Hematopoietic multipotent progenitor cell treated with erythropoietin and hydrocortisone succinate and interleukin-3 and kit ligand, for 8 days (in vitro differentiated cells): ENCODE measurements around the gene SDHAF4.
"Not testable (repeated sequence)": the region's sequence is repeated elsewhere in the genome, so short reads cannot be mapped to it uniquely, and the experiment has no call there.

Experiments used
- DNase-seq: peaks from one replicate; pipeline ENCODE4 v3.0.0-alpha.2; 2015

Gene SDHAF4

DNA sequence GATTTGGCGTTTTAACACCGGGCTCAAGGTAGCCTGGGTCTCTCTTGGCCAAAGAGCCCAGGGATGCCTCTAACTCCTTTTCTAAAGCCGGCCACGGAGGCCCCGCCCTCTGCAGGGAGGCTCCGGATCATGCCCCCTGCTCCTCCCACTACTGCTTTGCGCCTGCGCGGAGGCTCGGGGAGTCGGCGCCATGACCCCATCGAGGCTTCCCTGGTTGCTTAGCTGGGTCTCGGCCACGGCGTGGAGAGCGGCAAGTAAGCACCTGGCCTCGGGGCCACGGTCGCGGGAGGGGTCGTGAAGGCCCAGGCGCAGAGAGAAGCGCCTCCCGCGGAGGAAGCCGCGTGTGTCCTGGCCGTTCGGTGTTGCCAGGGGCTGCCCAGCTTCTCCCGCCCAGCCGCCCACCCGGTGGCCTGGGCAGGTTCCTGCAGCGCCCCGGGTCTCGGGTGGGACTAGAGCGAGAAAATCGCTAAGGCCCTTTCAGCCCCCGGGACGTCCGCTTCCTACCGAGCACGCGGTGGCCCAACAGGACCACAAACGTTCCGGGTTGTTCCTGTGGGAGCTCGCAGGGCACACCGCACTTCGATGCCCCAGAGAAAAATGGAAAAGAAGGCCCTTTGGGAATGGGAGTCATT lies at the start of gene SDHAF4:
SDHAF4 (plus strand) TSS at position 180 of the 632 bp plus-strand sequence; CDS start at position 191, 11 bp downstream.
- peak; percentile 93 for DNase-seq

DNA sequence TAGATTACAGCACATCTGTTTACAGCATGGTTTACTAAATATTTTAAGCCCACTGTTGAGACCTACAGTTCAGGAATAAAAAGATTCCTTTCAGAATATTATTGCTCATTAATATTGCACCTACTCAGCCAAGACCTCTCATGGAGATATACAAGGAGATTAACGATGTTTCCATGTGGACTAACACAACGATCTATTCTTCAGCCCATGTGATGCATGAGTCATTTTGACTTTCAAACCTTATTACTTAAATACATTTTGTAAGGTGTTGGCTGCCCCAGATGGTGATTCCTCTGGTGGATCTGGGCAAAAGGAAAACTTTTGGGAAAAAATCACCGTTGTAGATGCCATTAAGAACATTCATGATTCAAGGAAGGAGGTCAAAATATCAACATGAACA lies 48.0 kb upstream of the SDHAF4 start:
- DNase-seq: no peak

DNA sequence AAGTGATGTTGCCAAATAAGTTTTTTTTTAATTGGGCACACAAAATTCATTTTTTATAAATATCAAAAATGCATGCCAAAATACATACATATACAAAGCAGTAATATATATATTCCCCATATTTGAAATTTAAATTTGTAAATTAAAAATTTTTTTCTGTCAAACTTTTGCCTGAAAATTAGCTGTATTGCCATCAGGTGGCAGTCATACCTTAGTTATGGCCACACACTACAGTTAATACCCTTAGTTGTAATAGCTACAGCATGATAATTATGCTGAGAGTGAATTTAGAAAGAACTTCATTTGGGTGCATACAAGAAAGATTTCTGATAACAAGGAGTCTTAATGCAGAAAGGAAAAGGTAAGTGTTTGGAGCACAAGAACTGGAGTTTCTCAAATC lies 46.2 kb upstream of the SDHAF4 start:
- peak; percentile 38 for DNase-seq

DNA sequence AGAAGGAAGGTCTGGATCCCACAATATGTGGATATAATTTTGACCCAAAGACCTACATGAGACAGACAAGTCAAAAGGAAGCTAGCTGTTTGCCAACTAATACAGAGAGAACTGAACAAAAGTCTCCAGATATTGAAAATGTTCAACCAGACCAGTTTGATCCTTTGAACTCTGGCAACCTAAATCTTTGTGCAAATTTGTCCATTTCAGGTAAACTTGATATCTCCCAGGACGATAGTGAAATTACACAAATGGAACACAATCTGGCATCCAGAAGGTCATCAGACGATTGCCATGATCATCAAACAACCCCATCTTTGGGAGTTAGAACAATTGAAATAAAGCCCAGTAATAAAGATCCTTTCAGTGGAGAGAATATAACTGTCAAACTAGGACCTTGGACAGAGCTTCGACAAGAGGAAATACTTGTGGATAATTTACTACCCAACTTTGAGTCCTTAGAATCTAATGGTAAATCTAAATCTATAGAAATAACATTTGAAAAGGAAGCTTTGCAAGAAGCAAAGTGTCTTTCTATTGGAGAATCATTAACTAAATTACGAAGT lies 41.9 kb upstream of the SDHAF4 start:
- no peak for DNase-seq

DNA sequence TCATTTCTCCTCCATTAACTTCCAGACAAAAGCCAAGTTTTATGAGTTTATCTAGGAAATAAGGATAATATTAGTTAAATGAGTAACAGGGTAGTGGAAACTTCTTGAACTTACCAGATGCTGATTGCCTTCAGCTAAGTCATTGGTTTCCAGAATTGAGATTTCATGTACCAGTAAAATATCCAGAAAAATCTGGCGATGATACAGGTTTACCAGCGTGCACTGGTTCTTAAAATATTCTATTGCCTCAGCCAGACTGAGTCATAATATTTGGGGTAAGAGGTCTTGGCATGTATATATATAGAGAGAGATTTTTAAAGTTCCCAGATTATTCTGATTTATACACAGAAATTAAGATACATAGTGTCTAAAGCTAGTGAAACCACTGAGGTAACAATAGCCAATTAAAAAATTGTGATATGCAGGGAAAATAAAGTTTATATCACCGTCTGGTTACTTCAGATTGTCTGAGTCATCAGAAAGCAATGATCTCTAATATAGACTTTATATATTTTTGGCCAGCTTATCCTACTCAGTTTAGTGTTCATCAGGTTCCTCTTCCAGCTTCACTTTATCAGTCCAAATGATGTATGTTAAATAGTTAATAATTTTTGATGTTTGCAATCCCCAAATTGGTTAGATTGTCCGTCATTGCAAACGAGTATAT lies 39.5 kb upstream of the SDHAF4 start:
- DNase-seq: no peak

DNA sequence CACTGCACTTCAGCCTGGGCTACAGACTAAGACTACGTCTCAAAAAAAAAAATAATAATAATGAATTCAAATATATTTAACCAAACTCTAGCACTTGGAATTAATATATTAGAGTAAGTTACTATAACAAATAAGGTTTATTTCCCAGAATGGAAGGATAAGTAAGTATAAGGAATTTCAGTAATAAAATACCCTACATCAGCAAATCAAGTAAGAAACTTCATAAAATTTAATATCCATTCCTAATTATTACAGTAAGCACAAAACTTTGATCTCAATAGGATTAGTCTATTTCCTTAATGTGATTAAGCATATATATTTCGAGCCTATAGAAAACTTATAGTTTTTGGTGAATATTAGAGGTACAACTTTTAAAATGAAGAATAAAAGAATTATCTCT lies 36.7 kb upstream of the SDHAF4 start:
- DNase-seq: no peak

DNA sequence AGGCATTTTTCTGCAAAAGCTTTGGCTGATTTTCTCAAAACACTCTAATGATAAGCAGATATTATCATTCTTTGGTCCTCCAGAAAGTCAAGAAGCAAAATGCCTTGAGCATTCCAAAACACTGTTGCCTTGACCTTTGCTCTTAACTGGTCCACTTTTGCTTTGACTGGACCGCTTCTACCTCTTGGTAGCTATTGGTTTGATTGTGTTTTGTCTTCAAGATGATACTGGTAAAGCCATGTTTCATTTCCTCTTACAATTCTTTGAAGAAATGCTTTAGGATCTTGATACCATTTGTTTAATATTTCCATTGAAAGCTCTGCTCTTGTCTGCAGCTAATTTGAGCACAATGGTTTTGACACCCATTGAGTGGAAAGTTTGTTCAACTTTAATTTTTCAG lies 35.6 kb upstream of the SDHAF4 start:
- no peak for DNase-seq

DNA sequence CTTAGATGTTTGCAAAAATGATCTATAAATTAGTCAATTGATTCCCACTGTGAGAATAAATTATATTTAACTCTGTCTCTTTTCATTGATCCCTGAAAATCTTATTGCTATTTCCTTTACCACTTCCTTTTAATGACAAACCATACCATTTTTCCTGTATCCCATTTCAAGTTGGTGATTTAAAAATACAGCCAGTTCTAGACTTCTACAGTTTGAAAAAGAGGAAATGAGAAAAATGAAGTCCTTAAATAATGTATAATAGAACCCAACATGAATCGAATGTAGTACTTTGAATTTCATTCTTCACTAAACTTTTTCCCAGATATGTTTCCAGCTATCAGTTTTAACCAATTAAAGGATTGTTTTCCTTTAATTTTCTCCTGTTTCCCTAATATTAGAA lies 29.5 kb upstream of the SDHAF4 start:
- DNase-seq: no peak

DNA sequence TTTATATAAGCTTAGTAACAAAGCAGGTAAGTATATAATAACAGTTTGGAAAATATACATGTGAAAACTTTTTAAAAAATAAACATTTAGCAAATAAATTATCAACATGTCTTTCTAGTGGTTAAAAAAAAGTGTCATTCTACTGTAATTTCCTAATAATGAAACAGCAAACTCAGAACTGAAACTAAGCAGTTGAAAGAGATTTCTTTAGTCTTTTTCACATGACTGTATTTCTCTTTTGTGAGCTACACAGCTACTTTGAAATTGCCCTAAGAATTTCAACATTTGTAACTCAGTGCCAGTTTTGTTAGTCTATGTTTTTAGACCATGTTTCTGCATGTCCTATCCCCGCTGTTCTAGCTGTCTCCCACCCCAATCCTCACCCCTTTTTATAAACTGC lies 28.4 kb upstream of the SDHAF4 start:
- no peak for DNase-seq

DNA sequence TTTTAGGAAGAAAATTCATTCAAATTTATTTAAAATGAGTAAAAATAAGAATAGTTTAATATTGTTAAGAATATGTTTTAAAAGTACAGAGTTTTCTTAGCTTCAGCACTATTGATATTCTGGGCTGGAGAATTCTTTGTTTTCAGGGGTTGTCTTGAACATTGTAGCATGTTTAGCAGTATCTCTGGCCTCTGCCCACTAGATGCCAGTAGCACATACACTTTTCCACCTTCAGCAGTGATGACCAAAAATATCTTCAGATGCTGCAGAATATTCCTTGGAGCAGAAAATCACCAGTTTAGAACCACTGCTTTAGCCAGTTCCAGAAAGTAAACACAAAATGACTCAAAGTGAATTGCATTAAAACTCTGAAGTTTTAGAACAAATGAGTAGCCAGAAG lies 19.4 kb upstream of the SDHAF4 start:
- DNase-seq: peak; percentile 29

DNA sequence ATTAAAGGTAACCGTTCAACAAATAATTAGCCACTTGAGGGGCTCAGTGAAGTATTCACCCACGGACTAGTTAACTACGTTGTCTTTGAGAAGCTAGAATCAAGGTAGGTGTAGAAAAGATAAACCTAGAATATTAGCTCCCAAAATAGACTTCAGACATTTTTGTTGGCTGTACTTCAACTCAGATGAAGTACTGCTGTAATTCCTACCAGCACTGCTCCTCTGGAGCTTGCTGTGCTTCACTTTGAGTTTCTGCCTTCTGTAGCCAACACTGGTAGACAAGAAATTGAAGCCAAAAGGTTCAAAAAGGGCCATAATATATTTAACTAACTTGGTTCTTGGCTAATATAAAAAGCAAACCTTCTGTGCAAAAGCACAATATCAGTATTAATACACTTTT lies 18.8 kb upstream of the SDHAF4 start:
- no peak for DNase-seq

DNA sequence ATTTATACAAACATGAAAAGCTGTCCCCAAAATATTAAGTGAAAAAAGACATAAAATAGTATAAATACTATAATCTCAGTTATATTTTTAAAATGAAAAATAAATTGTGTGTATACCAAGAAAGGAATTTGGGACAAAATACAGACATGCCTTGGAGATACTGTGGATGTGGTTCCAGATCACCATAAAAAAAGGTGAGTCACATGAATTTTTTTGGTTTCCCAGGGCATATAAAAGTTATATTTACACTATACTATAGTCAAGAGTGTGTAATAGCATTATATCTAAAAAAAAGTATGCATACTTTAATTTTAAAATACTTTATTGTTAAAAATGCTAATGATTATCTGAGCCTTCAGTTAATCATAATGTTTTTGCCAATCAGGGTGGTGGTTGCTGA lies 17.4 kb upstream of the SDHAF4 start:
- no peak for DNase-seq

DNA sequence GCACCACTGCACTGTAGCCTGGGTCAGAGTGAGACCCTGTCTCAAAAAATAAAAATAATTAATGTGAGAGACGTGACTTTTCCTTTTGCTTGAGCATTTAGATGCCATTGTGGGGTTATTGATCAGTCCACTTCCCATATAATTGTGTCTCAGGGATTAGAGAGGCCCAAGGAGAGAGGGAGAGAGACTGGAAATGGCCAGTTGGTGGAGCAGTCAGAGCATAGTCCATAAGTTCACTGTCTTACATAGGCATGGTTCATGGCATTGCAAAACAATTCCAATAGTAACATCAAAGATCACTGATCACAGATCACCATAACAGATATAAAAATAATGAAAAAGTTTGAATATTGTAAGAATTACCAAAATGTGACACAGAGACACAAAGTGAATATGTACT lies 15.2 kb upstream of the SDHAF4 start:
- DNase-seq: no peak

DNA sequence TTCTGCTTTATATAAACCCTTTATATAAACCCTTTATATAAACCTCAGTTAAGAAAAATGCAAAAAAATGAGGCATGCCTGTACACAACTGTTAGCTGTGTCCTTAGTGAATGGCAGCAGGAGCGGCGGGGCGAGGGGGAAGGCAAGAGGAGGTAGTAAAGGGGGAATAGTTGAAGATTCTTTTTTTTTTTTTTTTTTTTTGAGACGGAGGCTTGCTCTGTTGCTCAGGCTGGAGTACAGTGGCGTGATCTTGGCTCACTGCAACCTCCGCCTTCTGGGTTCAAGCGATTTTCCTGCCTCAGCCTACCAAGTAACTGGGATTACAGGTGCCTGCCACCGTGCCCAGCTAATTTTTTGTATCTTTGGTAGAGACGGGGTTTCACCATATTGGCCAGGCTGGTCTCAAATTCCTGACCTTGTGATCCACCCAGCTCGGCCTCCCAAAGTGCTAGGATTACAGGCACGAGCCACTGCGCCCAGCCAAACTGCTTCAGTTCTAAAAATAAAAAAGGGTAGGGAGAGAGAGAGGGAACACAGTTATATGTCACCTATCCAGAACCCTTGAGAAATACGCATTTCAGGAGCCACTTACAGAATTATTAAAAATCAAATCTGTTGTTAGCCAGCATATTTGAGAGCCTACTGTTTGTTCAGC lies 14.3 kb upstream of the SDHAF4 start:
- DNase-seq: not testable (repeated sequence)

DNA sequence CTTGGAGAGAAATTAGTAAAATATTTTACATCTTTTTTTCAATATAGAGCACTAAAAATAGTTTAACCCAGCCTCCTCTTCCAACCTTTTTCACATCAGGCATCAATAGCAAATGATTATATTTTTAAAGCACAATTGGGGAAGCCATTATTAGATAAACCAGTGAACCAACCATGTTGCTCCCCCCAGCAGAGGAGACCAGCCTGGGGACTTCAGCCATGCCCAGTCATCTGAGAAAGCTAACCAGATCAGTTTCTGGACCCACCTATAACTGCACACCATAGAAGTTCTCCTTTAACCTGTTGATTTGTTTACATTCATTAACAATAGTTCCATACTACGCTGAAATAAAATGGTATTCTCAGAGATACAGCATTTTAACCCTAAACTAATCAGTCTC lies 13.8 kb upstream of the SDHAF4 start:
- DNase-seq: no peak

DNA sequence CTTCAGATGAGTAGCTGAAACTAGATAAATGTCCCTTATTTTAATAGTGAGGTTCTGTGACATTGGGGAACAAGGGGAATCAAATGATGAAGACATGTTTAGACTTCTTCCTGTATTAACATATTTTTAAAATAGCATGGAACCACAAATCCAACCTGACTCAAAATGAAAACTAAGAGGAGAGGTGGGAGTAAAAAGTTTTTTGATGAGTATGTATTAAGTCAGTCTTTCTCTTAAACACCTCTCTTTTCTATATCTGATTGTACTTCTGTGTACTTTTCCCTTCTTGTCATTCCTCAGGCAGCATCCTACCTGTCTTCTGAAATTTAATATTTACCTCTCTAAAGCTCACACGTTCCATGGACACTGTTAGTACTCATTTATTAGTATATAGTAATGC lies 8.7 kb upstream of the SDHAF4 start:
- DNase-seq: no peak

DNA sequence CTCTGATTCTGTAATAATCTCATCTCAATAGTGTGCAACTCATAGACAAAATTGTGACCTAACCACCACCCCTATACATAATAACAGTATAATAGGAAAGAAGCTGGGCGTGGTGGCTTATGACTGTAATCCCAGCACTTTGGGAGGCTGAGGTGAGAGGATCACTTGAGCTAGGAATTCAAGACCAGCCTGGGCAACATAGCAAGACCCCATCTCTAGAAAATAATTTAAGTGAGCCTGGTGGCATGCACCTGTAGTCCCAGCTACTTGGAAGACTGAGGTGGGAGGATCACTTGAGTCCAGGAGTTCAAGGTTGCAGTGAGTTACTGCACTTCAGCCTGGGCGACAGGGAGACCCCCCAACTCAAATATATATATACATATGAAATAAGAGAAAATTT lies 4.3 kb upstream of the SDHAF4 start:
- not testable (repeated sequence) for DNase-seq

DNA sequence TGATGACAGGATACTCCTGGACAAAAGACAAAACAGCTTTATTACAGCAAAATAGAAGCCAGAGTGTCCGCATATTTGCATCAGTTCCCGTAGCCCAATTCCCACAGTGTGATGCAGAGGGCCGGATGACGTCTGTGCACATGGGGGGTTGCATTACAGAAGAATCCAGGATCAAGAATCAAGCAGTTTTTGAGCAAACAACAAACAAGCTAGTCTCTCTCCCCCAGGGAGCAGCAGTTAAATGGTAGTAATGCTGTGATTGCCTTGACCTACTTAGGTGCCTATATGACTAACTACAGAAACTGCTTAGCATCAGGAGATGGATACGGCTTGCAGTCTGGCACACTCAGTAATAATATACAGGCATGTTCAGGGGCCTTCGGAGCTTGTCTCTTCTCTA lies 3.2 kb upstream of the SDHAF4 start:
- DNase-seq: no peak

DNA sequence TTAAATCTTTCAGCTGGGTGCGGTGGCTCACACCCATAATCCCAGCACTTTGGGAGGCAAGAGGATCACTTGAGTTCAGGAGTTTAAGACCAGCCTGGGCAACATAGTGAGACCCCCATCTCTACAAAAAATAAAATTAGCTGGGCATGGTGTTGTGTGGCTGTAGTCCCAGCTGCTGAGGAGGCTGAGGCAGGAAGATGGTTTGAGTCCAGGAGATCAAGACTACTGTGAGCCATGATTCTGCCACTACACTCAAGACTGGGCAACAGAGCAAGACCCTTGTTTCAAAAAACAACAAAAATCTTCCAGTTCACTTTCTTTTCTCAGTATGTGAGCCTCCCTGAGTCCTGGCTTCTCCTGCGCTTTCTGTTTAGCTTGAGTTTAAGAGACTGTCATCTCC lies 7.9 kb downstream of the SDHAF4 start:
- no peak for DNase-seq

DNA sequence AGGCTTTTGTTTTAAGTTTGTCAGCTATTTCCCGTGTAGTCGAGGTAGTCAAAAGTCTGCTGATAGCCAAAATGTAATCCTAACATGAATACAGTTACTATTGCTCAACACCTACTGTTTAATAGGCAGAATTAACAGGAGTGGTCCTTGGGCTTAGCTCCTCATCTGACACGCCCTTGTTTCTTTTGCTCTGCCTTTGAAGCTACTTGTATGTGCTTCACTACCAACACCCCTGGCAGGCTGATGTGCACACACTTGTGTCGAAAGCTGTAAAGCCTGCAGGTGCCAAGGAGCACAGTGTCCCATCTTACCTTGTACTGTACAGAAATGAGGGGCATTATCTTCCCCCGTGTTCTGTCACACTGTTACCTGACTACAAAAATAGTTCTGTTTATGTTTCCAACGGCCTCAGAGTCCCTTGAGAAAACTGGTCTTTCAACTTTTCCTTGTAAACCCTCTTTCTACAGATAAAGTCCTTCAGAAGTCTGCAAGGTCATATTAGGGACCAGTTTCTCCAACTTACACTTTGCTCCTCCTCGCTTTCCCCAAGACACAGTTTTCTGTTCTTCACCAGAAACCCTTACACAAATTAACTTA lies 9.3 kb downstream of the SDHAF4 start:
- DNase-seq: no peak

DNA sequence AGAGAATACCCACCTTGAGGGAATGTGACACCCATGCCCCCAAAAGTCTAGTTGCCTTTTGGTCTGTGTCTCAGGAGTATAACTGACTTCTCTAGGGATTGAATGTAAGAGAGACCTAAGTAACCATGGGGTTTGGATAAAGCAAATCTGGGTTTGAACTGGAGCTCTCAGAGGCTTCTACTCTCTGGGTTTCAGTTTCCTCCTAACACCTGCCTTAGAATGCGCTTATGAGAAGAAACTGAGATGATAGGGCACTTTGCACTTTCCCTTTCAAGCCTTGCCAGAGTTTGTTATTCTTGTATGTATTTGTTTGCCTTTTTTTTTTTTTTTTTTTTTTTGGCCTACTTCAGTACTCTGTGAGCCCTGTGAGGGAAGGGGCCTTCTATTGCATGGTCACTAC lies 19.4 kb downstream of the SDHAF4 start:
- no peak for DNase-seq

DNA sequence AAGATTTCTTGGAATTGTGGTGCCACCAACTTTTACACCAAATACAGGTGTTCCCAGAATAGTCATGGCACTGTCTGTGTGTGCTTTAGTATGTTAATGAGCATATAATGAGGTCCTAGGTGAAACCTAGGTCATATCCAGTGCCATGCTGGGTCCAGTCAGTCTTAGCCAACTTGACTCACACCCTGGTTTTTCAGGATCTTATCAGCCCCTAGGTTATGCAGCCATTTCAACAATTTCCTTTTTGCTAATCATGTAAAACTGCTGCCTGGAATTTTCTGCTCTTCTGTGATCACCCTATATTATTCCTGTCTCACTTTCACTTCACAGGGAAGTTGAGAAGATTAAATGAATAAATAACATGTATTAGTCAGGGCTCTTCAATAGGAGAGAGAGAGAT lies 23.7 kb downstream of the SDHAF4 start:
- DNase-seq: no peak

DNA sequence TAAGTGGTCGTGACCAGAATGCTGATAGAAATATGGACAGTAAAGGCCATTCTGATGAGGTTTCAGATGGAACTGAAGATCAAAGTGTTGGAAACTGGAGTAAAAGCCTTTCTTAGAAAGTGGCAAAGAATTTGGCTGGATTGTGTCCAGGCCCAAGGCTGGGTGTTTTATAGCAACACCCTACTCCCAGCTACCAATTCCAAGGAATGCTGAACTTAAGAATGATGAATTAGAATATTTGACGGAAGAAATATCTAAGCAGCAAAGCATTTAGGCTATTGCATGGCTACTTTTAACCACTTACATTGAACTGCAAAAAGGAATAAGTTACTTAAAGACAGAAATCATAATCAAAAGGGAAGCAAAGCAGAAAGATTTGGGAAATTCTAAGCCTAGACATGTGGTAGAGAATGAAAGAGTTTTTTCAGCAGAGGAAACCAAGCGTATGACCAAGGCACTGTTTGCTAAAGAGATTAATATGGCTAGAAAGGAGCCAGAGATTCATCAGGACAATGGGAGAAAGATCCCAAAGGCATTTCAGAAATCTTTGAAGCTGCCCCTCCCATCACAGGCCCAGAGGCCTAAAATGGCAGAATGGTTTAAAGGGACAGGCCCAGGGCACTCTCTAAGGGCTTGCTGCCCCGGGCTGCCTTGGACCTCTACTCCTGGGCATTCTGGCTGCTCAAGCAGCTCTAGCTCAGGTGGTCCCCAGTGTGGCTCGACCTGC lies 25.8 kb downstream of the SDHAF4 start:
- no peak for DNase-seq
